Mononuclear cell (primary cell): ENCODE measurements around the gene EXOSC5. TPM values are rescaled to one million over a fixed set of nuclear protein-coding genes. Genes with fewer than 3 reads are reported as not detected.

Experiments used
- total RNA-seq: library from RNA; depleted of rRNA; stranded (reverse); fragments of >200 nt; gene quantifications from one replicate; pipeline ENCODE4 v1.2.3, GENCODE V29; 2012

The EXOSC5 gene
- total RNA-seq, 1 donor: 8.0 TPM

Other genes with a start within 250 kb of the EXOSC5 start
- 2.1 TPM for gene CYP2S1, start 204.1 kb downstream of the EXOSC5 start, total RNA-seq
- gene AXL, start 178.1 kb downstream of the EXOSC5 start, total RNA-seq: 0.31 TPM
- gene HNRNPUL1, start 133.0 kb downstream of the EXOSC5 start, total RNA-seq: 171 TPM
- 10.1 TPM for gene CCDC97, start 87.2 kb downstream of the EXOSC5 start, total RNA-seq
- gene TGFB1, start 43.4 kb downstream of the EXOSC5 start, total RNA-seq: 90.6 TPM
- gene B9D2, start 33.2 kb downstream of the EXOSC5 start, total RNA-seq: 3.8 TPM
- gene TMEM91, start 20.8 kb downstream of the EXOSC5 start, total RNA-seq: 14.2 TPM
- gene BCKDHA, start 459 bp upstream of the EXOSC5 start, total RNA-seq: 30.2 TPM
- 0.42 TPM for gene B3GNT8, start 30.0 kb upstream of the EXOSC5 start, total RNA-seq
- 13.0 TPM for gene DMAC2, start 42.6 kb upstream of the EXOSC5 start, total RNA-seq
- not detected for gene ERICH4, start 45.8 kb upstream of the EXOSC5 start, total RNA-seq
- 3.9 TPM for gene CEACAM21, start 178.8 kb upstream of the EXOSC5 start, total RNA-seq
- gene CEACAM4, start 229.7 kb upstream of the EXOSC5 start, total RNA-seq: 3.9 TPM